Posterior vena cava (tissue), 2 donors: ENCODE results near the gene FFAR3. TPM values are rescaled to one million over a fixed set of nuclear protein-coding genes. Genes with fewer than 3 reads are reported as not detected.
"Not testable (repeated sequence)": the region's sequence is repeated elsewhere in the genome, so short reads cannot be mapped to it uniquely, and the experiment has no call there.

Source experiments
- DNase-seq: peaks from one replicate; pipeline ENCODE4 v3.0.0-alpha.2; 2020; ENCODE audit warnings: low spot score
- intact Hi-C, 2 donors: fragments of 100-400 bp; cut with DNase I; formaldehyde crosslinking; loops; one replicate each; pipeline versions ENCODE4 v1.14.1 to v1.14.2; 2022 to 2023
- total RNA-seq, 2 donors: library from RNA; stranded (reverse); fragmentation: NEBNext Ultra II Directional; extraction: Animal tissue kit (Norgen Biotek cat#: 25700); gene quantifications; one replicate each; pipeline ENCODE4 v1.2.1, GENCODE V29; 2021
- donor health status: DM: yes; HTN: yes; CAD: no.
- donor health status: DM: yes; HTN: yes; CAD: no.

The FFAR3 gene
- total RNA-seq, 2 donors from 2014 or later = 0.14 TPM; not detected in 1

- intact Hi-C loops = no loop called here
- no peak for DNase-seq
Measured at GRCh38 chr19:35392742-35393715, 34.8 kb downstream of the FFAR3 start.

DNA sequence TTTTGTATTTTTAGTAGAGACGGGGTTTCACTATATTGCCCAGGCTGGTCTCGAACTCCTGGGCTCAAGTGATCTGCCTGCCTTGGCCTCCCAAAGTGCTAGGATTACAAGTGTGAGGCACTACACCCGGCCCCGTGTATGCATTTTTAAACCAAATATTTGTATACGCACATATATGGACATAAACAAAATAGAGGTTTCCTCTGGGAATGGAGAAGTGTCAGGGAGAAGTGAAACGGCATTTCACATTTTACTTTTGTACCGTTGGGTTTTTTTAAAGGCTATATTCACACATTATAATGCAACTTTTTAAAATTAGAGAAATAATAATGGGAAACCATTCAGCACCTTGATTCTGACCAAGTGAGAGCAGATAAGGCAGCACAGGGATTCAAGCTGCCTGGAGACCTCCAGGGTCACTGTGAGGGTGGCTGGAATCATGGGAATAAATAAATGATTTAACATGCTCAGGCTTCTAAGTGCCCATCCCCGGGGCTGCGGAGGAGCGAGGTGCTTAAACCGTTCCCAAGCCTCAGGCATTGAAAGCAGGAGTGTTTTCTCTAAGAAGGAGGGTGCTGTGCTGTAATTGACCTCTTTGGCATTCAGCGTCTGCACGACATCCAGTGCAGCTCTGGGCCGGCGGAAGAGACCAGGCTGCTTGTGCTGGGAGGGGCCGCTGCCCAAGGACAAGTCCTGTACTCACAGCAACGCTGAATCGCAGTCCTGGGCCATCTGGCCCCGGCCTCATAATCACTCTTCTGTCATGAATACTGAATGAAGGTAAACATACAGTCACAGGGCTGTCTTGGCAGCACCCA lies 37.3 kb downstream of the FFAR3 start:
- intact Hi-C loops = no loop called here
- no peak for DNase-seq

DNA sequence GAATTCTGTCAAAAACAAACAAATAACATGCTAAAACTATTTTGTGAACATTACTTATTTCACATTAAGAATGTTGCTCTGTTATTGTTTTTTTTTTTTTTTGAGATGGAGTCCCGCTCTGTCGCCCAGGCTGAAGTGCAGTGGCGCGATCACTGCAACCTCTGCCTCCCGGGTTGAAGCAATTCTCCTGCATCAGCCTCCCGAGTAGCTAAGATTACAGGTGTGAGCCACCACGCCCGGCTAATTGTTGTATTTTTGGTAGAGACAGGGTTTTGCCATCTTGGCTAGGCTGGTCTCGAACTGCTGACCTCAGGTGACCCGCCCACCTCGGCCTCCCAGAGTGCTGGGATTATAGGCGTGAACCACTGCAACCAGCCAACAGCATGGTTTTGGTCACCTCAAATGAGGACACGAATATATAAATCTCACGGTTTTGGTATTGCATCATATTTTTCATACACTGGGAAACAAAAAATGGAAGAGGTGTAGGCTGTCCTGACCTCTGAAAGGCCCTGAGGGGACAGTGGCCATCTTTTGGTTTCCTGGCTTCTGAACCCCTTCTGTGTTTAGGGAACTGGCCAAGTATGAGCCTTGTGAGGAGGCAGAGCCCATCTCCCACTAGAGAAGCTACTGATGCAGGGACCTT lies 38.1 kb downstream of the FFAR3 start:
- intact Hi-C loops = no loop called here
- DNase-seq = no peak

DNA sequence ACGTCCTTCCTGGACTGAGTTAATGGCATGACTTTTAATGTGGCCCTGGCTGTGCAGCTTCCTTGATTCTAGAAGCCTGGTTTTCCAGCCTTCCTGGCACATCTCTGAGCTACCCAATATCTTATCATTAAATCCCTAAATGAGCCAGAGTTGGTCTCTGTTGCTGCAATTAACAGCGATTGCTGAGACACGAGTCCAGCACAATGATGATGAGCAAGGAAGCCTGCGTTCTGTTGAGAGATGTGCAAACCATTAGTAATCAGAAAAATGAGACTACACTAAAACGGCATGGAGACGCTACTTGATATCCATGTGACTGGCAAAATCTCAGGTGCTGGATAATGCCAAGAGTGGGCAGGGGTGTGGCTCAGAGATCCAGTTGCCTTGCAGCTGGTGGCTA lies 38.8 kb downstream of the FFAR3 start:
- no peak for DNase-seq
- intact Hi-C loops = no loop called here

DNA sequence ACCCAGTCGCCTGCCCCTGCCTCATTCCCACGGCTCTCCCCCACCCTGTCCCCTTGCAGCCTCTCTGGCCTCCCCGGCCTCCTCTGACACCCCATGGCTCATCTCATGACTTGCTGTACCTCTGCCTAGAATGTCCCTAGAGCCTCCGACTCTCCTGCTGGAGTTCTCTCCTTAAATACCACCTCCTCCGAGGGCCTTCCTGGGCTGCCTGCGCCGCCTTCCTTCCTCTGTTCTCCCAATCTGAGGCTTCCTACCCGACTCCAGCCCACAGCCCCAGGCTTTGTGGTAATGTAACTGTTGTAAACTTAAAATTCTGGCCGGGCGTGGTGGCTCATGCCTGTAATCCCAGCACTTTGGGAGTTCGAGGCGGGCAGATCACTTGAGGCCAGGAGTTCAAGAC lies 40.3 kb downstream of the FFAR3 start:
- DNase-seq = no peak
- intact Hi-C loops = no loop called here

DNA sequence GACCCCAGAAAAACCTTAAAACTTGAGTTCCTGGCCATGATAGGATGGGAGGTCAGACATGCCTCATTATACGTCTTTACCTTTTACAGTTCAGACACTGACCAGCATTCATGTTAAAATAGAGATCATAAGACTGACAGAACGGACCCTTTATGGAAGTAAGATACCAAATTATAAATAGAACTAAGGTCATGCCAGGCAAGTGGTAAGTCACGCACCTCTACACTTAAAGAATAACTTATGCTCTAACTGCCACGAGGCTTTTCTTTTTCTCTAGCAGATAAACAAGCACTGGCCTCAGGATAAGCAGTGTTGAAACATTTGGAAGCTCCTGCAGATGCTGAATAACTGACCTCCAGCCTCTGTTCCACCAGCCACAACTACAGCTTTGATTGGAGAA lies 41.0 kb downstream of the FFAR3 start:
- DNase-seq = no peak
- intact Hi-C loops = no loop called here

DNA sequence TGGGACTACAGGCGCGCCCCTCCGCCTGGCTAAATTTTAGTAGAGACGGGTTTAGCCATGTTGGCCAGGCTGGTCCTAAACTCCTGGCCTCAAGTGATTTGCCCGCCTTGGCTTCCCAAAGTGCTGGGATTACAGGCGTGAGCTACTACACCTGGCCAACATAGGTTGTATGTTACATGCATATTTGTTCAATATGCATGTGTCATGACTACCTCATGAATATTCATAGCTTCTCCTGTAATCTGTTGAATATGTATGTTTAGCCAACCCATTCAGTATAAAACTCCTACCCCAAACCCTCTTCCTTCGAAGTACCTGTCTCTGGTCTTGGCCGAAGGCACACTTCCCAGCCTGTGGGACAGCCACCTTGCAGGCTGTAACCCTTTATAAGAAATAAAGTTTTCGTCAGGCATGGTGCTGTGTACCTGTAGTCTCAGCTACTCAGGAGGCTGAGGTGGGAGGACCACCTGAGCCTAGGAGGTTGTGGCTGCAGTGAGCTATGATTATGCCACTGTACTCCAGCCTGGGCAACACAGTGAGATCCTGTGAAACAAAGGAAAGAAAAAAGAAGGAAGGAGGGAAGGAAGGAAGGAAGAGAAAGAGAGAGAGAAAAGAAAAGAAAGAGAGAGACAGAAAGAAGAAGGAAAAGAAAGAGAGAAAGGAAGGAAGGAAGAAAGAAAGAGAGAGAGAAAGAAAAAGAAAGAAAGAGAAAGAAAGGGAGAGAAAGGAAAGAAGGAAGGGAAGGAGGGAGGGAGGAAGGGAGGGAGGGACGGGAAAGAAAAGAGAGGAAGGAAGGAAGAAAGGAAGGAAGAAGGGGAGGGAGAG lies 41.9 kb downstream of the FFAR3 start:
- DNase-seq = peak; percentile 12
- intact Hi-C loops = no loop called here

- intact Hi-C loops = no loop called here
Measured at GRCh38 chr19:35400773-35401100, 42.5 kb downstream of the FFAR3 start.

GRCh38 chr19:35401416-35401815 lies 43.2 kb downstream of the FFAR3 start:
- intact Hi-C loops = not testable (repeated sequence)

More at GRCh38 chr19:35400773-35401100, 42.5 kb downstream of the FFAR3 start:
- DNase-seq = peak; percentile 30

DNA sequence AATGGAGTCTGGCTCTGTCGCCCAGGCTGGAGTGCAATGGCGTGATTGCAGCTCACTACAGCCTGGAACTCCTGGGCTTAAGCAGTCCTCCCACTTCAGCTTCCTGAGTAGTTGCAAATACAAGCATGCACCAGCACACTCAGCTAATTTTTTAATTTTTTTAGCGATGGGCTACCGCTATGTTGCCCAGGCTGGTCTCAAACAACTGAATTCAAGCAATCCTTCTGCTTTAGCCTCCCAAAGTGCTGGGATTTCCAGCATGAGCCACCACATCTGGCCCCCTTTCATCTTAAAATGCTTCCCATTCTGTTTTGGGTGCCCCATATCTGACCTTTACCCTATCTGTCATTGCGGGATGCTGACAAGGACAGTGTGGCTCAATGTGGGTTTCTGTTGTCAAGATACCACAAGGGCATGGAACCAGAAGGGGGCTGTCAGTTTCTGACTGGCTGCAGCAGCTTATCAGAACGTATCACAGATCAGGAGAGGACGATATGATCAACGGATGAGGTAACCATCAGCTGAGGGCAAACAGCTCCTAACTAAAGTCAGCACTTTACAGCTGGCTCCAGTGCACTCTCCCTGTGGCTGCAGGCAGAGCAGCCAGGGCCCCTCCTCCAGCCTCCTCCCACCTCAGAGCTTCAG lies 45.0 kb downstream of the FFAR3 start:
- DNase-seq = peak; percentile 38
- intact Hi-C loops = no loop called here

More at GRCh38 chr19:35401416-35401815, 43.2 kb downstream of the FFAR3 start:
- peak; percentile 31 for DNase-seq

DNA sequence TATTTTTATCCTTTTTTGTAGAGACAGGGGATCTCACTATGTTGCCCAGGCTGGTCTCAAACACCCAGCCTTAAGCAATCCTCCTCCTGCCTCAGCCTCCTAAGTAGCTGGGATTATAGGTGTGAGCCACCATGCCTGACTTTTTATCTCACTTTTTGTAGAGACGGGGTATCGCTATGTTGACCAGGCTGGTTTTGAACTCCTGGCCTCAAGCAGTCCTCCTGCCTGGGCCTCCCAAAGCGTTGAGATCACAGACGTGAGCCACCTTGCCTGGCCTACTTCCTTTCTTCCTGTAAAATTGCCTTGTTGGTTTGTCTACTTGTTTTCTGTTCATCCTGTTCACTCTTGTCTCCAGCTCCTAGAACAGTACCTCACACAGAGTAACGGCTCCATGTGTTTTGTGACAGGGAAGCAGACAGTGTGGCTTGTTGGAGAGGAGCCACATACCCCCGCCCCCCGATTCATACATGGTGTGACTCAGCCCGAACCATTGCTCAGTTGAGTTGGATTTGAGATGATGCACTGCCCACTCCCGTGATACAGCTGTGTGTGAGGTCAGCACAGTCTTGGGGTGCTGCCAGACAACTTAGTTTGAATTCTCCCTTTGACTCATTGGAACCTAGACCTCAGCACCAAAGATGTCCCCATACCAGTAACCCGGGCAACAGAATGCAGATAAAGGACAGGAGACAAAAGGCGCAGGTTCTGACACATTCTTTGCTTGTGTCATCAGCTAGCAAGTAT lies 46.8 kb downstream of the FFAR3 start:
- intact Hi-C loops = no loop called here
- peak; percentile 83 for DNase-seq

DNA sequence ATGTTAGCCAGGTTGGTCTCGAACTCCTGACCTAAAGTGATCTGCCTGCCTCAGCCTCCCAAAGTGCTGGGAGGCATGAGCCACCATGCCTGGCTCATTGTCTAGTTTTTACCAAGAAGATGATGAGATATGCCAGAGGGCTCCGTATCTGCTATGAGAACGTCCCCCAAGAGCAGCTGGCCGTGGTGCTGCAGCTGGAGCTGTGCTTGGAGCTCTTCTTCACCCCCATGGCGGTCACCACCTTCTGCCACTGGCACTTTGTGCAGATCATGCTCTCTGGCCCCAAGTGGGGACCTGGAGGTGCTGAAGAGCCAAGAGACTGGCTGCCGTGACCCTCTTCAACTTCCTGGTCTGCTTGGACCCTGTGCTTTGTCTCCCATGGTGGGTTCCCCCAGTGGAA lies 49.4 kb downstream of the FFAR3 start:
- intact Hi-C loops = loop anchor here in 1 of 2 donors (2.0 kb wide), 1 partner anchor 75 kb away; no protein-coding TSS in a partner anchor
- peak; percentile 60 for DNase-seq

GRCh38 chr19:35408284-35409171 lies 50.3 kb downstream of the FFAR3 start:
- intact Hi-C loops = no loop called here
- peak; percentile 30 for DNase-seq

- intact Hi-C loops = no loop called here
- peak; percentile 28 for DNase-seq
Measured at GRCh38 chr19:35409191-35409590, 50.9 kb downstream of the FFAR3 start.
